Transverse colon (tissue), 3 donors: ENCODE results near the gene PSMC3IP.

ENCODE experiments used
- POLR2A ChIP-seq: fragments of 450-650 bp; IDR thresholded peaks from one replicate; pipeline ENCODE4 v1.6.1; 2016; ENCODE audit warnings: antibody characterized with exemption, mild to moderate bottlenecking, moderate library complexity
- TF ChIP-seq, protein P1 (sequence below), 5 experiments: fragments of 200-600 bp in 3 of 5; fragments of 450-650 bp in 2 of 5; sonication (generic) in 3 of 5; IDR thresholded peaks; 1 replicate in 2 of 5; 2 replicates in 3 of 5; pipeline ENCODE4 v1.5.1; 2016 to 2017; ENCODE audit warnings: antibody characterized with exemption in 5 of 5, inconsistent platforms in 3 of 5, mild to moderate bottlenecking in 2 of 5, moderate library complexity in 1 of 5

DNA sequence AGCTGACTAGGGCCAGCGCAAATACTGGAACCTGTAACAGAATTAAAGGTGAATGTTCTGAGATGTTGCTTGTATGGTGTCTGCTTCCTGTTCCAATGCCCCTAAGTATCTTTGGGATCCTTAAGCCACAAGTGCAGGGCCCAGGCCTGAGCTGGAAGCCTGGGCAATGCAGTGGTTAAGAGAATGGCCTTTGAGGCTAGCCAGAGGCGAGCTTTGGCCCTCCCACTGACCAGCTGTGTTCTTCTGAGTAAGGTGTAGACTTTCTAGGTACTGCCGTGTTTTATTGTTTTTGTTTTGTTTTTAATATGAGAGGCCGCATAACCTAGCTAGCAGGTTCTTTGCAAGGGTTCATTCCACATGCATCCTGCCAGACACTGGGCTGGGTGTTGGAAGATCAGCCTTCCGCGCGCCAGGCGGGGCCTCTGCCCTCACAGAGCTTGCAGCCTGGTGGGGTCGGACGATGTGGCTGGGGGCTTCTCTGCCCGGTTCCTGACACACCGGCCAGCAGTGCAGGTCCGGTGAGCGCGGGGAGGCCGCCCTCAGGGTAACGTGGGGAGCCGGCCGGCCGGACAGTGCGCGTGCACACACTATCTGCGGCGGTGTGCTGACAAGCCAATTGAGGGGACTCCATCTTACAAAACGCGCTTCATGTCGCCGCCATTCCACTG lies 11.2 kb downstream of the PSMC3IP start:
- TF ChIP-seq, protein P1, sequence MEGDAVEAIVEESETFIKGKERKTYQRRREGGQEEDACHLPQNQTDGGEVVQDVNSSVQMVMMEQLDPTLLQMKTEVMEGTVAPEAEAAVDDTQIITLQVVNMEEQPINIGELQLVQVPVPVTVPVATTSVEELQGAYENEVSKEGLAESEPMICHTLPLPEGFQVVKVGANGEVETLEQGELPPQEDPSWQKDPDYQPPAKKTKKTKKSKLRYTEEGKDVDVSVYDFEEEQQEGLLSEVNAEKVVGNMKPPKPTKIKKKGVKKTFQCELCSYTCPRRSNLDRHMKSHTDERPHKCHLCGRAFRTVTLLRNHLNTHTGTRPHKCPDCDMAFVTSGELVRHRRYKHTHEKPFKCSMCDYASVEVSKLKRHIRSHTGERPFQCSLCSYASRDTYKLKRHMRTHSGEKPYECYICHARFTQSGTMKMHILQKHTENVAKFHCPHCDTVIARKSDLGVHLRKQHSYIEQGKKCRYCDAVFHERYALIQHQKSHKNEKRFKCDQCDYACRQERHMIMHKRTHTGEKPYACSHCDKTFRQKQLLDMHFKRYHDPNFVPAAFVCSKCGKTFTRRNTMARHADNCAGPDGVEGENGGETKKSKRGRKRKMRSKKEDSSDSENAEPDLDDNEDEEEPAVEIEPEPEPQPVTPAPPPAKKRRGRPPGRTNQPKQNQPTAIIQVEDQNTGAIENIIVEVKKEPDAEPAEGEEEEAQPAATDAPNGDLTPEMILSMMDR (IDR thresholded peaks at IDR 0.05) = no peak
- TF ChIP-seq POLR2A = no peak
